A549 (cell line): ENCODE measurements around the gene LRFN4. TPM values are rescaled to one million over a fixed set of nuclear protein-coding genes. Genes with fewer than 3 reads are reported as not detected.
A peak's percentile ranks its signal among the peaks of the same experiment; 100 is the strongest.

Experiments
- ATAC-seq, 2 experiments: fragments of 200-7000 bp in 1 of 2; fragments of >200 bp in 1 of 2; cut with Nextera tagmentation in 1 of 2; cut with Tn5 transposase in 1 of 2; 3 replicates each; pipeline versions ENCODE4 v1.8.0 to v1.9.1; 2018 to 2020; ENCODE audit warnings: mild to moderate bottlenecking in 1 of 2, moderate library complexity in 1 of 2
- CTCF ChIA-PET: fragments of 300-600 bp; sonication (Branson Sonifier 250); formaldehyde crosslinking; extraction: SDS; loops from one replicate; lab custom pipeline; 2021; ENCODE audit warnings: antibody characterized with exemption, inconsistent platforms; lab: Yijun Ruan, JAX
- POLR2A ChIA-PET: fragments of 350-600 bp; formaldehyde crosslinking; extraction: SDS; loops from one replicate; lab custom pipeline; 2021; ENCODE audit warnings: antibody characterized with exemption, inconsistent platforms; lab: Yijun Ruan, JAX
- DNase-seq, 2 experiments: peaks; one replicate each; pipeline versions ENCODE4 v3.0.0 to v3.0.0-alpha.2; 2011 to 2016; ENCODE audit warnings: low read depth in 1 of 2, low spot score in 1 of 2
- FAIRE-seq: peaks from 2 replicates; lab custom pipeline; 2011; peaks lifted over from hg19 to GRCh38; lab: Jason Lieb, UNC
- H3K27ac ChIP-seq, 2 experiments: fragments of >200 bp; sonication (Bioruptor Twin); formaldehyde crosslinking; 3 replicates each; pipeline ENCODE4 v1.5.1; 2016 to 2017
- H3K4me1 ChIP-seq: fragments of >200 bp; sonication (Bioruptor Twin); formaldehyde crosslinking; 3 replicates; pipeline ENCODE4 v1.6.1; 2016
- H3K4me2 ChIP-seq: fragments of >200 bp; sonication (Bioruptor Twin); formaldehyde crosslinking; 3 replicates; pipeline ENCODE4 v1.6.1; 2016
- H3K4me3 ChIP-seq: fragments of >200 bp; sonication (Bioruptor Twin); formaldehyde crosslinking; 3 replicates; pipeline ENCODE4 v1.5.1; 2016
- H3K9me3 ChIP-seq: fragments of >200 bp; sonication (Bioruptor Twin); formaldehyde crosslinking; 3 replicates; pipeline ENCODE4 v1.6.1; 2016
- BHLHE40 ChIP-seq: IDR thresholded peaks from 2 replicates; pipeline ENCODE4 v1.6.1; 2012; ENCODE audit warnings: low read depth, low read length, inconsistent platforms
- CBX2 ChIP-seq: fragments of 200-600 bp; sonication (generic); IDR thresholded peaks from 2 replicates; pipeline ENCODE4 v1.6.1; 2016; ENCODE audit warnings: low read depth, mild to moderate bottlenecking, borderline replicate concordance
- CEBPB ChIP-seq, 2 experiments: fragments of >200 bp in 1 of 2; sonication (Bioruptor Twin) in 1 of 2; formaldehyde crosslinking in 1 of 2; IDR thresholded peaks; 2 replicates each; pipeline ENCODE4 v1.6.1; 2012 to 2016
- EHF ChIP-seq: fragments of 250-450 bp; sonication (Bioruptor Pico); IDR thresholded peaks from 2 replicates; pipeline ENCODE4 v1.5.0; 2020; ENCODE audit warnings: mild to moderate bottlenecking
- ESRRA ChIP-seq: fragments of 150-350 bp; IDR thresholded peaks from 2 replicates; pipeline ENCODE4 v1.6.1; 2014; ENCODE audit warnings: mild to moderate bottlenecking, low read length, borderline replicate concordance
- FOSB ChIP-seq: fragments of 250-450 bp; sonication (Bioruptor Pico); IDR thresholded peaks from 2 replicates; pipeline ENCODE4 v1.5.0; 2020; ENCODE audit warnings: mild to moderate bottlenecking, moderate library complexity
- FOSL2 ChIP-seq, 2 experiments: fragments of 450-650 bp in 1 of 2; fragments of >200 bp in 1 of 2; sonication (Bioruptor Twin) in 1 of 2; formaldehyde crosslinking; IDR thresholded peaks; 2 replicates each; pipeline versions ENCODE4 v1.5.0 to v1.6.1; 2016 to 2020; ENCODE audit warnings: mild to moderate bottlenecking in 1 of 2, moderate library complexity in 1 of 2
- FOXS1 ChIP-seq: fragments of 250-450 bp; sonication (Bioruptor Pico); IDR thresholded peaks from 2 replicates; pipeline ENCODE4 v1.5.0; 2020; ENCODE audit warnings: mild to moderate bottlenecking, moderate library complexity
- HOXB13 ChIP-seq: fragments of 250-450 bp; sonication (Bioruptor Pico); IDR thresholded peaks from 2 replicates; pipeline ENCODE4 v1.5.0; 2020; ENCODE audit warnings: low read depth, mild to moderate bottlenecking, moderate library complexity
- JUN ChIP-seq, 2 experiments: fragments of >200 bp; sonication (Bioruptor Twin); formaldehyde crosslinking; IDR thresholded peaks; 2 replicates in 1 of 2; 3 replicates in 1 of 2; pipeline ENCODE4 v1.6.1; 2016 to 2017
- MAFK ChIP-seq: fragments of 450-650 bp; IDR thresholded peaks from 2 replicates; pipeline ENCODE4 v1.6.1; 2014; ENCODE audit not compliant: partially characterized antibody
- MYC ChIP-seq: IDR thresholded peaks from 2 replicates; pipeline ENCODE4 v1.6.1; 2012; ENCODE audit warnings: mild to moderate bottlenecking, inconsistent platforms, low read length, improper control_type of control experiment, borderline replicate concordance
- NR3C1 ChIP-seq: fragments of >200 bp; sonication (Bioruptor Twin); formaldehyde crosslinking; IDR thresholded peaks from 3 replicates; pipeline ENCODE4 v1.6.1; 2017
- POLR2A ChIP-seq: IDR thresholded peaks from 2 replicates; pipeline ENCODE4 v1.6.1; 2012; ENCODE audit warnings: mild to moderate bottlenecking, low read length
- POLR2AphosphoS2 ChIP-seq: conservative IDR thresholded peaks from 2 replicates; pipeline ENCODE4 v1.6.1; 2012; ENCODE audit warnings: low read length, improper control_type of control experiment, inconsistent platforms
- RAD21 ChIP-seq, 2 experiments: fragments of >200 bp in 1 of 2; sonication (Bioruptor Twin) in 1 of 2; formaldehyde crosslinking in 1 of 2; IDR thresholded peaks in 1 of 2; conservative IDR thresholded peaks in 1 of 2; 2 replicates in 1 of 2; 3 replicates in 1 of 2; pipeline ENCODE4 v1.6.1; 2012 to 2018; ENCODE audit warnings: inconsistent platforms in 1 of 2
- RARB ChIP-seq: fragments of 250-450 bp; sonication (Bioruptor Pico); IDR thresholded peaks from 2 replicates; pipeline ENCODE4 v1.8.0; 2021; ENCODE audit warnings: mild to moderate bottlenecking, moderate library complexity
- RCOR1 ChIP-seq: fragments of 150-350 bp; IDR thresholded peaks from 2 replicates; pipeline ENCODE4 v1.6.1; 2014; ENCODE audit warnings: antibody characterized with exemption, low read length, low read depth
- REST ChIP-seq: fragments of 200-600 bp; sonication (generic); IDR thresholded peaks from 2 replicates; pipeline ENCODE4 v1.6.1; 2016; ENCODE audit warnings: antibody characterized with exemption, mild to moderate bottlenecking, moderate library complexity
- RFX5 ChIP-seq: fragments of 450-650 bp; IDR thresholded peaks from 2 replicates; pipeline ENCODE4 v1.7.1; 2014; ENCODE audit warnings: antibody characterized with exemption, mild to moderate bottlenecking, moderate library complexity
- SMC3 ChIP-seq: fragments of >200 bp; sonication (Bioruptor Twin); formaldehyde crosslinking; IDR thresholded peaks from 3 replicates; pipeline ENCODE4 v1.6.1; 2018; ENCODE audit warnings: inconsistent platforms
- SREBF2 ChIP-seq: fragments of 450-650 bp; IDR thresholded peaks from 2 replicates; pipeline ENCODE4 v1.6.1; 2014; ENCODE audit warnings: mild to moderate bottlenecking, moderate library complexity
- TFCP2L1 ChIP-seq: fragments of 250-450 bp; sonication (Bioruptor Pico); IDR thresholded peaks from 2 replicates; pipeline ENCODE4 v1.5.0; 2021; ENCODE audit warnings: mild to moderate bottlenecking
- USF2 ChIP-seq: fragments of 450-650 bp; IDR thresholded peaks from 2 replicates; pipeline ENCODE4 v1.6.1; 2014; ENCODE audit warnings: antibody characterized with exemption
- ZFP36 ChIP-seq: fragments of 450-650 bp; IDR thresholded peaks from 2 replicates; pipeline ENCODE4 v1.6.1; 2014; ENCODE audit warnings: borderline replicate concordance; ENCODE audit not compliant: partially characterized antibody
- ZNF302 ChIP-seq: fragments of 250-450 bp; sonication (Bioruptor Pico); IDR thresholded peaks from 2 replicates; pipeline ENCODE4 v1.9.0; 2021; ENCODE audit warnings: inconsistent platforms, mild to moderate bottlenecking, moderate library complexity
- WGBS: methylation state at CpG from one replicate; pipeline ENCODE4 v1.1.6; 2017; ENCODE audit errors: missing lambda C conversion rate; 5-methylcytosine and 5-hydroxymethylcytosine counted together
- polyA plus RNA-seq, 4 experiments: library from polyadenylated mRNA; depleted of rRNA in 3 of 4; stranded (reverse); fragments of >200 nt; fragmentation: RNase III in 1 of 4; extraction: RNeasy Plus Mini Kit Qiagen cat#74134 plus additional on column Dnase treatment in 1 of 4; gene quantifications; 2 replicates in 3 of 4; 3 replicates in 1 of 4; pipeline ENCODE4 v1.2.3, GENCODE V29; 2011 to 2017
- TF ChIP-seq, protein P1 (sequence below): IDR thresholded peaks from 2 replicates; pipeline ENCODE4 v1.6.1; 2012
- TF ChIP-seq, protein P2 (sequence below): fragments of >200 bp; sonication (Bioruptor Twin); formaldehyde crosslinking; IDR thresholded peaks from 3 replicates; pipeline ENCODE4 v1.6.1; 2016
- TF ChIP-seq, protein P3 (sequence below): IDR thresholded peaks from 2 replicates; pipeline ENCODE4 v1.6.1; 2012; ENCODE audit warnings: low read depth, borderline replicate concordance

LRFN4 gene
- polyA plus RNA-seq, 2 of the 4 experiments (the other 2 are of a cell fraction), result 8.8 to 50.0 TPM

GRCh38 chr11:66885950-66886440 lies 29.1 kb downstream of the LRFN4 start:
- POLR2A ChIA-PET, result interaction anchor here (0.6 to 1.4 kb wide), 5 partner anchors 50 to 207 kb away, joined by 3 to 6 read pairs (median 3); no protein-coding TSS in a partner anchor
- 49% methylated on average over 11 of the region's 11 CpGs for WGBS
- peak in 1 of 2 experiments; percentile 45 for DNase-seq
- CTCF ChIA-PET, result interaction anchor here (0.7 to 13.1 kb wide), 12 partner anchors 17 to 448 kb away, joined by 3 to 135 read pairs (median 4); partner anchors contain the start of gene C11orf86
- peak; percentile 10 to 24; a peak in 4 of 6 replicates for ATAC-seq
- Histone ChIP-seq H3K4me1 (peaks cover 95% of the 10 kb centered on the region), H3K4me3 (no peak overlapping the region; the same call in 2 of the 3 replicates), H3K27ac (peak overlapping the region; percentile 95 to 97), H3K4me2 (peak overlapping the region; percentile 73), H3K9me3 (no peaks in the 10 kb centered on the region)
- FAIRE-seq, result no peak
- TF ChIP-seq POLR2A (peak; percentile 22; the same call in 1 of the 2 replicates), RFX5 (no peak), MYC (no peak)

DNA sequence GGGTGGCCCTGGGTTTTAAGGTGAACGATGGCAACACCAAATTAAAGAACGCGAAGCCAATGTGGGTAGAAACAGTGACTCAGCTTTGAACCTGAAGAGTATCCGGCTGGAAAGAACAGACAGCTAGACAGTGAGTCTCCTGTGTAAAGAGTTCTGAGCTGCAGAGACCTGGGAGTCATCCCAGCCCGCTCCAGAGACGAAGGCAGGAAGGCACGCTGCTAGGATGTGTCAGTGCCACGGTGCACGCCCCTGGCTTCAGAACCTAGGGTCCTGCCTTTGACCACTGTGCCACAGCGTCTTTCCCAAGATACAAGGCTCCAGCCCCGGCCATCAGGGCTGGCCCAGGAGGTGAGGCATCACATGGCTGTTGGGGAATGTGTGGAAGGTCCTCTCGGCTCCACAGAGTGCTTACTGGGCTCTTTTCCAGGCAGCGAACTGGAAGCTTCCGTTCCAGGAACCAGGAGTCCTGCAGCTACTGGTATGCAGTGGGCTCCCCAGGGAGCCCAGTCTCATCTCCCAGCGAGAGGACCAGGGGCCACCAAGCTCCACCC lies 29.9 kb downstream of the LRFN4 start:
- Histone ChIP-seq H3K27ac (peak overlapping the region; percentile 95 to 97), H3K4me3 (no peak overlapping the region), H3K9me3 (no peaks in the 10 kb centered on the region), H3K4me1 (peaks cover 95% of the 10 kb centered on the region), H3K4me2 (peak overlapping the region; percentile 73)
- ChIA-PET CTCF (interaction anchor here (0.9 to 13.1 kb wide), 13 partner anchors 10 to 186 kb away, joined by 3 to 135 read pairs (median 4); partner anchors contain the start of gene C11orf86), POLR2A (interaction anchor here (0.5 to 1.4 kb wide), 10 partner anchors 30 to 208 kb away, joined by 3 to 6 read pairs (median 3); partner anchors contain the start of gene RCE1)
- ATAC-seq (peak; percentile 72 to 83), DNase-seq (peak; percentile 90 to 95), FAIRE-seq (peak; percentile 56)
- under 1% methylated on average over 14 of the region's 15 CpGs for WGBS
- TF ChIP-seq MAFK (peak; percentile 98), SMC3 (0 out of 3 replicates have a peak, but pooled peaks have one; percentile 17), POLR2AphosphoS2 (no peak), POLR2A (0 out of 2 replicates have a peak, but pooled peaks have one; percentile 13), CBX2 (no peak), RARB (CRISPR knock-in tag) (no peak; the same call in 1 of the 2 replicates), REST (no peak), ESRRA (no peak), USF2 (peak; percentile 57; the same call in 1 of the 2 replicates), CEBPB (IDR thresholded peaks at IDR 0.05) (no peak), BHLHE40 (no peak), FOXS1 (CRISPR knock-in tag) (0 out of 2 replicates have a peak, but pooled peaks have one; percentile 4), TFCP2L1 (CRISPR knock-in tag) (0 out of 2 replicates have a peak, but pooled peaks have one; percentile 16), RCOR1 (no peak), FOSL2 (IDR thresholded peaks at IDR 0.05) (no peak), FOSL2 (CRISPR knock-in tag; IDR thresholded peaks at IDR 0.05) (peak; percentile 77), NR3C1 (no peak), RAD21 (conservative IDR thresholded peaks at IDR 0.05 in 1 of 2, IDR thresholded peaks at IDR 0.05 in 1 of 2) (0 out of 5 replicates have a peak, but pooled peaks of 1 of the 2 experiments have one; percentile 16), EHF (CRISPR knock-in tag) (peak; percentile 64; the same call in 1 of the 2 replicates), ZNF302 (CRISPR knock-in tag) (peak; percentile 63; the same call in 1 of the 2 replicates), HOXB13 (peak; percentile 71; the same call in 1 of the 2 replicates), ZFP36 (no peak), FOSB (CRISPR knock-in tag) (no peak), JUN (IDR thresholded peaks at IDR 0.05) (peak in 1 of 2 experiments; percentile 69; a peak in 1 of 5 replicates), SREBF2 (no peak)
- TF ChIP-seq, protein P1, sequence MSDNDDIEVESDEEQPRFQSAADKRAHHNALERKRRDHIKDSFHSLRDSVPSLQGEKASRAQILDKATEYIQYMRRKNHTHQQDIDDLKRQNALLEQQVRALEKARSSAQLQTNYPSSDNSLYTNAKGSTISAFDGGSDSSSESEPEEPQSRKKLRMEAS, result peak; percentile 93
- TF ChIP-seq, protein P2, sequence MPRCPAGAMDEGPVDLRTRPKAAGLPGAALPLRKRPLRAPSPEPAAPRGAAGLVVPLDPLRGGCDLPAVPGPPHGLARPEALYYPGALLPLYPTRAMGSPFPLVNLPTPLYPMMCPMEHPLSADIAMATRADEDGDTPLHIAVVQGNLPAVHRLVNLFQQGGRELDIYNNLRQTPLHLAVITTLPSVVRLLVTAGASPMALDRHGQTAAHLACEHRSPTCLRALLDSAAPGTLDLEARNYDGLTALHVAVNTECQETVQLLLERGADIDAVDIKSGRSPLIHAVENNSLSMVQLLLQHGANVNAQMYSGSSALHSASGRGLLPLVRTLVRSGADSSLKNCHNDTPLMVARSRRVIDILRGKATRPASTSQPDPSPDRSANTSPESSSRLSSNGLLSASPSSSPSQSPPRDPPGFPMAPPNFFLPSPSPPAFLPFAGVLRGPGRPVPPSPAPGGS, result no peak
- TF ChIP-seq, protein P3, sequence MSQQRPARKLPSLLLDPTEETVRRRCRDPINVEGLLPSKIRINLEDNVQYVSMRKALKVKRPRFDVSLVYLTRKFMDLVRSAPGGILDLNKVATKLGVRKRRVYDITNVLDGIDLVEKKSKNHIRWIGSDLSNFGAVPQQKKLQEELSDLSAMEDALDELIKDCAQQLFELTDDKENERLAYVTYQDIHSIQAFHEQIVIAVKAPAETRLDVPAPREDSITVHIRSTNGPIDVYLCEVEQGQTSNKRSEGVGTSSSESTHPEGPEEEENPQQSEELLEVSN, result peak; percentile 77; the same call in 1 of the 2 replicates
